ENCODE measurements around the gene DMRT1.
"Not testable (repeated sequence)": the region's sequence is repeated elsewhere in the genome, so short reads cannot be mapped to it uniquely, and the experiment has no call there.

Gene DMRT1

DNA sequence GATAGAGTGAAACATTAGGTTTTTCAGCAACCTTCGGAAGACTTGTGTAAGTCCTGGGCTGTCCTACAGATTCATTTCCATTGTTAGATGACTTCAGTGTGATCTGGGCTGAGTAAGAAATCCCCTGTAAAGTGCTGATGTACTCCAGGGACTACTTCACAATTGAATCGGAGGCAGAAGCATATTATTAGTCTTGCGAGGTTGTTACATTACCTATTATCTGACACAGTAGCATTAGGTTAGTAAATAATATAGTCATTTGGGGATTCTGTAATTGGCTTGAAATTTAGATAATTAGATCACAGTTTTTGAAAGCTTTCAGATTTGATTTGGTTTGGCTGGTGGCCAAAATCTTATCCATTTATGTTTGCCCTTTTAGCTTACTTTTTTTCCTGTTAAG lies 62.4 kb downstream of the DMRT1 start:
- no peaks in the 10 kb centered on the region for H3K9me3 ChIP-seq (ENCODE audit: insufficient read depth, low read depth, low read length)
- H3K4me1 ChIP-seq (ENCODE audit: insufficient read depth, low read length), result peaks cover 36% of the 10 kb centered on the region
- H3K27me3 ChIP-seq (ENCODE audit: insufficient read depth, low read length), result peaks cover 12% of the 10 kb centered on the region; the same call in 1 of the 2 replicates
- no peaks in the 10 kb centered on the region for H3K36me3 ChIP-seq (ENCODE audit: insufficient read depth, low read depth, low read length)
- no peak overlapping the region for H3K27ac ChIP-seq (ENCODE audit: low read length)
- H3K9ac ChIP-seq (ENCODE audit: low read depth, low read length), result no peak overlapping the region
- no peak overlapping the region for H3K4me3 ChIP-seq (ENCODE audit: low read length)

DNA sequence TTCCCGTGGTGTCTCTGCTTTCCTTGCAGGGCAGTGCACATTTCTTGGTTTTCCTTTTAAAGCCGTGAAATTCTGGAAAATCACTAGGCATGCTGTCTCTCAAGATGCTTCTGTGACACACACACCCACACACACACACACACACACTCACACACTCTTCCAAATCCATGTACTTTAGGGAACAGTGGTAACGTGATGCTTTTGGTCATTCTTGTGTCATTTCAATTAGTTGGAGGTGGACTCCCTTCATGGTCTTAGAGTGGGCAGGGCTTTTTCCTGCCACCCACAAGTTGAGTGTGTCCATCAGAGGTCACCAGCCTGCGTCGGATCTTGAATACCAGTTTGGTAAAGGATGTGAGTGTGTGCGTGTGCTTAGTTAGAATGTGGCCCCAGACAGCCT lies 64.4 kb downstream of the DMRT1 start:
- no peak overlapping the region for H3K4me3 ChIP-seq (ENCODE audit: low read length)
- peaks cover 30% of the 10 kb centered on the region for H3K4me1 ChIP-seq (ENCODE audit: insufficient read depth, low read length)
- peaks cover 12% of the 10 kb centered on the region; the same call in 1 of the 2 replicates for H3K27me3 ChIP-seq (ENCODE audit: insufficient read depth, low read length)
- H3K27ac ChIP-seq (ENCODE audit: low read length), result no peak overlapping the region
- no peaks in the 10 kb centered on the region for H3K9me3 ChIP-seq (ENCODE audit: insufficient read depth, low read depth, low read length)
- no peak overlapping the region for H3K9ac ChIP-seq (ENCODE audit: low read depth, low read length)
- H3K36me3 ChIP-seq (ENCODE audit: insufficient read depth, low read depth, low read length), result no peaks in the 10 kb centered on the region

DNA sequence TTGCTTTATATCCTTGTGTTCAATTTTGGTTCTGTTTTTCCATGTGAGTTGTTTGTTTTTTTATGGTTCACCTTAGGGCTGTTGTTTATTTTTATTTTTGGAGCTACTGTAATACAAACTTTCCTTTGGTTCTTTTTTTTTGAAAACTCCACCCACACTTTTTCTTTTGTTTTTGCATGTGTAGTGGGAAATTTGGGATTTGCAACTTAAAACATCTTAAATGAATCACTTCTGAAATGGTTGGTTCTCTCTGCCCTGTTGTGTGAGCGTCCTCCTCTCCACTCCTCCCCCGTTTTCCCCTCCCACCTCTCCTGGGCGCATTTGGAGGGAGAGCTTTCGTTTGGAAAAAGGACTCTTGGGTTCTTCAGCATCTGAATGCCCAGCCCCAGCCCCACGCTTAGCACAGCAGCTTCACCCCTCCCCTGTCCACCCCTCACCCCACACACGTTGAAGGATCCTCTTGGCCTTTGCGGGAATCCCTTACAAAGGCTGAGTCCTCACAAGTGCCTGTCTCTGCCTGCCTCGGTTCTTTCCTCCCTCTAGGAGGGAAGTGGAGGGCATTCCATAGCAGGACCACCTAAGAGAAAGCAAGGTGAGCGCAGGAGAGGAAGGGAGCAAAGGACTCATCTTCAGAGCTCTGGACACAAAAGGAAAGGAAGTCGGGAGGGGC lies 67.2 kb downstream of the DMRT1 start:
- peak overlapping the region; percentile 32; the same call in 1 of the 2 replicates for H3K4me3 ChIP-seq (ENCODE audit: low read length)
- H3K9me3 ChIP-seq (ENCODE audit: insufficient read depth, low read depth, low read length), result no peaks in the 10 kb centered on the region
- H3K4me1 ChIP-seq (ENCODE audit: insufficient read depth, low read length), result peaks cover 21% of the 10 kb centered on the region; the same call in 1 of the 2 replicates
- peak overlapping the region; percentile 43; the same call in 1 of the 2 replicates for H3K9ac ChIP-seq (ENCODE audit: low read depth, low read length)
- H3K36me3 ChIP-seq (ENCODE audit: insufficient read depth, low read depth, low read length), result no peaks in the 10 kb centered on the region
- peaks cover 12% of the 10 kb centered on the region; the same call in 1 of the 2 replicates for H3K27me3 ChIP-seq (ENCODE audit: insufficient read depth, low read length)
- H3K27ac ChIP-seq (ENCODE audit: low read length), result no peak overlapping the region

DNA sequence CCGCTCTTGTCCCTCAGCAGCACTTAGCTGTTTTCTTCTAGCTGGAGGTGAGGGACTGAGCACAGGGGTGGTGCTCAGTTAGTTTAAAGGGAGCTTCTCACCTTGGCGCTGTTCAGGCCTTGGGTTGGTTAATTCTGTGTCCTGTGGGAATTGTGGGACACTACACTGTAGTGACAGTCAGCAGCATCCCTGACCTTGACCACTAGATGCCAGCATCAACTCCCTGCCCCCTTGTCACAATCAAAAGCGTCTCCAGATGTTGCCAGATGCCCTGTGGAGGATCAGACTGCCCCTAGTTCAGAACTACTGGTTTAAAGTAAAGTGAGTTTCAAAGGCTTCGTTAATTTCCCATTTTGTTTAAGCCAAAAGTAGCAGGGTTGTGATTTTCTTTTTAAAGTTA lies 69.5 kb downstream of the DMRT1 start:
- H3K4me3 ChIP-seq (ENCODE audit: low read length), result no peak overlapping the region
- H3K9ac ChIP-seq (ENCODE audit: low read depth, low read length), result no peak overlapping the region
- no peaks in the 10 kb centered on the region for H3K9me3 ChIP-seq (ENCODE audit: insufficient read depth, low read depth, low read length)
- H3K4me1 ChIP-seq (ENCODE audit: insufficient read depth, low read length), result peaks cover 17% of the 10 kb centered on the region; the same call in 1 of the 2 replicates
- no peak overlapping the region for H3K27ac ChIP-seq (ENCODE audit: low read length)
- peaks cover 6% of the 10 kb centered on the region; the same call in 1 of the 2 replicates for H3K27me3 ChIP-seq (ENCODE audit: insufficient read depth, low read length)
- no peaks in the 10 kb centered on the region for H3K36me3 ChIP-seq (ENCODE audit: insufficient read depth, low read depth, low read length)

GRCh38 chr9:912776-913175 lies 71.3 kb downstream of the DMRT1 start:
- H3K9me3 ChIP-seq (ENCODE audit: insufficient read depth, low read depth, low read length), result no peaks in the 10 kb centered on the region
- no peaks in the 10 kb centered on the region for H3K36me3 ChIP-seq (ENCODE audit: insufficient read depth, low read depth, low read length)
- peaks cover 15% of the 10 kb centered on the region; the same call in 1 of the 2 replicates for H3K4me1 ChIP-seq (ENCODE audit: insufficient read depth, low read length)
- no peaks in the 10 kb centered on the region for H3K27me3 ChIP-seq (ENCODE audit: insufficient read depth, low read length)
- no peak overlapping the region for H3K27ac ChIP-seq (ENCODE audit: low read length)
- H3K9ac ChIP-seq (ENCODE audit: low read depth, low read length), result no peak overlapping the region
- H3K4me3 ChIP-seq (ENCODE audit: low read length), result no peak overlapping the region

GRCh38 chr9:913526-913925 lies 72.0 kb downstream of the DMRT1 start:
- not testable (repeated sequence) for H3K4me3 ChIP-seq (ENCODE audit: low read length); H3K27ac ChIP-seq (ENCODE audit: low read length); H3K4me1 ChIP-seq (ENCODE audit: insufficient read depth, low read length); H3K27me3 ChIP-seq (ENCODE audit: insufficient read depth, low read length); H3K9ac ChIP-seq (ENCODE audit: low read depth, low read length); H3K9me3 ChIP-seq (ENCODE audit: insufficient read depth, low read depth, low read length); H3K36me3 ChIP-seq (ENCODE audit: insufficient read depth, low read depth, low read length)

DNA sequence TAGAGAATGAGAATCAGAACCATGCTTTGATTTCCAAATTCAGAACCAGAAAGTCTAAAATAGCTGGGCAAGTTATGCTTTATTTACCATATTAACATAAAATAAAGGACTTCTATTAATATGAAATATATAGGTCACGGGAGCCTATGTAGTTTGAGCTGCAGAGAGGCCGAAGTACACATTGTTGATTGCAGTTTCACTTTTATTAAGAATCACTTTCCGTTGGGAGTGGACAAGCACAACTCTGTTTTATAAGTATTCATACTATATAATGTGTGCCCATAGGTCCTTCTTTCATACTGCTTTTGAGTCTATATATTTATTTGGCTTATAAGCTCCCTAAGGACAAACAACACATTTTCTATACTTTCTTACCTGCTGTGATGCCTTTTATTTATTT lies 76.2 kb downstream of the DMRT1 start:
- H3K4me3 ChIP-seq (ENCODE audit: low read length), result no peak overlapping the region
- H3K27ac ChIP-seq (ENCODE audit: low read length), result no peak overlapping the region
- H3K27me3 ChIP-seq (ENCODE audit: insufficient read depth, low read length), result no peaks in the 10 kb centered on the region
- H3K9ac ChIP-seq (ENCODE audit: low read depth, low read length), result no peak overlapping the region
- no peaks in the 10 kb centered on the region; the same call in 1 of the 2 replicates for H3K4me1 ChIP-seq (ENCODE audit: insufficient read depth, low read length)
- H3K36me3 ChIP-seq (ENCODE audit: insufficient read depth, low read depth, low read length), result no peaks in the 10 kb centered on the region
- no peaks in the 10 kb centered on the region for H3K9me3 ChIP-seq (ENCODE audit: insufficient read depth, low read depth, low read length)

GRCh38 chr9:920927-921326 lies 79.4 kb downstream of the DMRT1 start:
- H3K36me3 ChIP-seq (ENCODE audit: insufficient read depth, low read depth, low read length), result no peaks in the 10 kb centered on the region
- no peaks in the 10 kb centered on the region for H3K4me1 ChIP-seq (ENCODE audit: insufficient read depth, low read length)
- H3K9me3 ChIP-seq (ENCODE audit: insufficient read depth, low read depth, low read length), result no peaks in the 10 kb centered on the region
- H3K9ac ChIP-seq (ENCODE audit: low read depth, low read length), result no peak overlapping the region
- H3K27ac ChIP-seq (ENCODE audit: low read length), result no peak overlapping the region
- H3K4me3 ChIP-seq (ENCODE audit: low read length), result no peak overlapping the region
- no peaks in the 10 kb centered on the region for H3K27me3 ChIP-seq (ENCODE audit: insufficient read depth, low read length)

- no peaks in the 10 kb centered on the region for H3K36me3 ChIP-seq (ENCODE audit: insufficient read depth, low read depth, low read length)
- no peak overlapping the region for H3K4me3 ChIP-seq (ENCODE audit: low read length)
- no peaks in the 10 kb centered on the region for H3K9me3 ChIP-seq (ENCODE audit: insufficient read depth, low read depth, low read length)
- no peaks in the 10 kb centered on the region for H3K4me1 ChIP-seq (ENCODE audit: insufficient read depth, low read length)
- H3K27ac ChIP-seq (ENCODE audit: low read length), result no peak overlapping the region
- no peaks in the 10 kb centered on the region for H3K27me3 ChIP-seq (ENCODE audit: insufficient read depth, low read length)
- no peak overlapping the region for H3K9ac ChIP-seq (ENCODE audit: low read depth, low read length)
Observed at GRCh38 chr9:922171-922570, 80.7 kb downstream of the DMRT1 start.

- Histone ChIP-seq H3K9ac (ENCODE audit: low read depth, low read length) (no peak overlapping the region), H3K27me3 (ENCODE audit: insufficient read depth, low read length) (no peaks in the 10 kb centered on the region), H3K27ac (ENCODE audit: low read length) (no peak overlapping the region), H3K4me3 (ENCODE audit: low read length) (no peak overlapping the region), H3K4me1 (ENCODE audit: insufficient read depth, low read length) (no peaks in the 10 kb centered on the region), H3K9me3 (ENCODE audit: insufficient read depth, low read depth, low read length) (no peaks in the 10 kb centered on the region), H3K36me3 (ENCODE audit: insufficient read depth, low read depth, low read length) (no peaks in the 10 kb centered on the region)
Observed at GRCh38 chr9:922731-923130, 81.2 kb downstream of the DMRT1 start.

DNA sequence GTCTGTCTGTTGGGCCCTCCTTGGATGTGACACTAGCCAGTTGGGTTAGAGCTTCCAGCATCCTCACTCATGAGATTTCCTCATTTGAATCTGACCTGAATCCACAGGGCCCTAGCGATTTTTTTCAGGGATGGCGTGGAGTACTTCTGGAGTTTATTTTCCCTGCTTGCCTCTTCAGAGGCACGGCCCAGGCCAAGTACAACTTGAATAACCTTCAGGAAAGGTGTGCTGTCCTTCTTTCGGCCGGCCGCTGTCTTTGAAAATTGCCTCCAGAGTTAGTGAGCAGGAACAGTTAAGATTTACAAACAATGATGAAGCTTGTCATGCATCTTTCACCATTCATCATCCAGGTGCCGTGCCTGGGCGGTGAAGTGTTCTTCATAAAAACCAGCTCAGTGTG lies 85.5 kb downstream of the DMRT1 start:
- no peak overlapping the region for H3K9ac ChIP-seq (ENCODE audit: low read depth, low read length)
- H3K4me3 ChIP-seq (ENCODE audit: low read length), result no peak overlapping the region
- H3K4me1 ChIP-seq (ENCODE audit: insufficient read depth, low read length), result no peaks in the 10 kb centered on the region
- H3K27ac ChIP-seq (ENCODE audit: low read length), result no peak overlapping the region
- no peaks in the 10 kb centered on the region for H3K27me3 ChIP-seq (ENCODE audit: insufficient read depth, low read length)
- H3K9me3 ChIP-seq (ENCODE audit: insufficient read depth, low read depth, low read length), result no peaks in the 10 kb centered on the region
- no peaks in the 10 kb centered on the region for H3K36me3 ChIP-seq (ENCODE audit: insufficient read depth, low read depth, low read length)

- no peak overlapping the region for H3K9ac ChIP-seq (ENCODE audit: low read depth, low read length)
- H3K27me3 ChIP-seq (ENCODE audit: insufficient read depth, low read length), result no peaks in the 10 kb centered on the region
- no peaks in the 10 kb centered on the region for H3K36me3 ChIP-seq (ENCODE audit: insufficient read depth, low read depth, low read length)
- no peak overlapping the region for H3K4me3 ChIP-seq (ENCODE audit: low read length)
- no peaks in the 10 kb centered on the region for H3K9me3 ChIP-seq (ENCODE audit: insufficient read depth, low read depth, low read length)
- no peak overlapping the region for H3K27ac ChIP-seq (ENCODE audit: low read length)
- no peaks in the 10 kb centered on the region for H3K4me1 ChIP-seq (ENCODE audit: insufficient read depth, low read length)
Observed at GRCh38 chr9:928363-929042, 87.0 kb downstream of the DMRT1 start.
